ENCODE results near the gene NFIA. TPM values are rescaled to one million over a fixed set of nuclear protein-coding genes. Genes with fewer than 3 reads are reported as not detected.
"Not testable (repeated sequence)": the region's sequence is repeated elsewhere in the genome, so short reads cannot be mapped to it uniquely, and the experiment has no call there.

NFIA gene
- total RNA-seq, 2 donors from 2014 or later, result 61.4 to 86.3 TPM

DNA sequence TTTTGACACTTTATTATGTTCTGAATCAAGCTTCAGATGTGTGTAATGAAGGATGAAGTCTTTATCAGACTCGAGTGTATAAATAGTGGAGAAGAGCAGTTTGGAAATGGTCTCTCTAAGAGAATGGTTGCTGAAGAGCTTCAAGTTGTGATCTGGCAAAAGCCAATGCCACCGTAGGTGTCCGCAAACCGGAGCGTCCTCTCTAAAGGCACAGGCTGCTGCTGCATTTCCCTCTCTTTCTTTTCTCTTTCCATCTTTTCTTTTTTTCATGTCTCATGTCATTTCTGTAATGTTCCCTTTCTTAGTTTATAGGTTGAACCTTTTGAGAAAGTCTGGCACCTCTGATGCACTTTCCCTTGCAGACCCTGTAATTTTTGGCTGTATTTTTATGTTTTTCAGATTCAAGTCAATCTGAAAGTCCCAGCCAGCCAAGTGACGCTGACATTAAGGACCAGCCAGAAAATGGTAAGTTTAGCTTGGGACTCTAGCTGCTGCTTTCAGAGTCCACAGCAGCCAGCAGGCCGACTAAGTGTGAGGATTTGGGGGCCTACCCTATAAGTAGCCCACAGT is 194.8 kb downstream of the NFIA start:
- Histone ChIP-seq H3K4me1 (replicated peaks) (no peaks in the 10 kb centered on the region), H3K9me3 (no peaks in the 10 kb centered on the region), H3K27me3 (replicated peaks; ENCODE audit: insufficient read depth) (no peaks in the 10 kb centered on the region), H3K36me3 (no peaks in the 10 kb centered on the region), H3K27ac (no peak overlapping the region), H3K4me3 (no peak overlapping the region)
- TF ChIP-seq POLR2A (IDR thresholded peaks at IDR 0.05) (no peak), POLR2AphosphoS5 (IDR thresholded peaks at IDR 0.05) (no peak)
- TF ChIP-seq, protein P1, sequence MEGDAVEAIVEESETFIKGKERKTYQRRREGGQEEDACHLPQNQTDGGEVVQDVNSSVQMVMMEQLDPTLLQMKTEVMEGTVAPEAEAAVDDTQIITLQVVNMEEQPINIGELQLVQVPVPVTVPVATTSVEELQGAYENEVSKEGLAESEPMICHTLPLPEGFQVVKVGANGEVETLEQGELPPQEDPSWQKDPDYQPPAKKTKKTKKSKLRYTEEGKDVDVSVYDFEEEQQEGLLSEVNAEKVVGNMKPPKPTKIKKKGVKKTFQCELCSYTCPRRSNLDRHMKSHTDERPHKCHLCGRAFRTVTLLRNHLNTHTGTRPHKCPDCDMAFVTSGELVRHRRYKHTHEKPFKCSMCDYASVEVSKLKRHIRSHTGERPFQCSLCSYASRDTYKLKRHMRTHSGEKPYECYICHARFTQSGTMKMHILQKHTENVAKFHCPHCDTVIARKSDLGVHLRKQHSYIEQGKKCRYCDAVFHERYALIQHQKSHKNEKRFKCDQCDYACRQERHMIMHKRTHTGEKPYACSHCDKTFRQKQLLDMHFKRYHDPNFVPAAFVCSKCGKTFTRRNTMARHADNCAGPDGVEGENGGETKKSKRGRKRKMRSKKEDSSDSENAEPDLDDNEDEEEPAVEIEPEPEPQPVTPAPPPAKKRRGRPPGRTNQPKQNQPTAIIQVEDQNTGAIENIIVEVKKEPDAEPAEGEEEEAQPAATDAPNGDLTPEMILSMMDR (IDR thresholded peaks at IDR 0.05), result no peak
- no peak for DNase-seq (ENCODE audit: low spot score)
- WGBS, result 56% methylated on average over 7 of the region's 7 CpGs
- intact Hi-C loops (cut with DNase I), result no loop called here

GRCh38 chr1:61278503-61278902 is 196.1 kb downstream of the NFIA start:
- H3K27me3 ChIP-seq (replicated peaks; ENCODE audit: insufficient read depth); H3K9me3 ChIP-seq; DNase-seq (ENCODE audit: low spot score); H3K4me1 ChIP-seq (replicated peaks); H3K4me3 ChIP-seq; H3K36me3 ChIP-seq; H3K27ac ChIP-seq; intact Hi-C loops (cut with DNase I): not testable (repeated sequence)
- WGBS, result 85% methylated on average over 8 of the region's 8 CpGs

- intact Hi-C loops (cut with DNase I), result no loop called here
- TF ChIP-seq, protein P1 (IDR thresholded peaks at IDR 0.05), result no peak
- no peak for TF ChIP-seq POLR2A (IDR thresholded peaks at IDR 0.05)
- TF ChIP-seq POLR2AphosphoS5 (IDR thresholded peaks at IDR 0.05), result no peak
- 72% methylated on average over 1 of the region's 1 CpG for WGBS
- Histone ChIP-seq H3K27me3 (replicated peaks; ENCODE audit: insufficient read depth) (no peaks in the 10 kb centered on the region), H3K27ac (no peak overlapping the region), H3K4me1 (replicated peaks) (no peaks in the 10 kb centered on the region), H3K36me3 (no peaks in the 10 kb centered on the region), H3K9me3 (no peaks in the 10 kb centered on the region), H3K4me3 (no peak overlapping the region)
- DNase-seq (ENCODE audit: low spot score), result no peak
Measured at GRCh38 chr1:61278966-61279365, 196.6 kb downstream of the NFIA start.

- TF ChIP-seq POLR2A (IDR thresholded peaks at IDR 0.05) (no peak), POLR2AphosphoS5 (IDR thresholded peaks at IDR 0.05) (no peak)
- TF ChIP-seq, protein P1 (IDR thresholded peaks at IDR 0.05), result no peak
- no peaks in the 10 kb centered on the region for H3K27me3 ChIP-seq (replicated peaks; ENCODE audit: insufficient read depth)
- WGBS, result 85% methylated on average over 4 of the region's 4 CpGs
- intact Hi-C loops (cut with DNase I), result no loop called here
- H3K4me1 ChIP-seq (replicated peaks), result no peaks in the 10 kb centered on the region
- H3K4me3 ChIP-seq, result no peak overlapping the region
- no peaks in the 10 kb centered on the region for H3K36me3 ChIP-seq
- H3K27ac ChIP-seq, result no peak overlapping the region
- no peaks in the 10 kb centered on the region for H3K9me3 ChIP-seq
- no peak for DNase-seq (ENCODE audit: low spot score)
Measured at GRCh38 chr1:61279570-61279969, 197.2 kb downstream of the NFIA start.

GRCh38 chr1:61280452-61280851 is 198.1 kb downstream of the NFIA start:
- DNase-seq (ENCODE audit: low spot score), result no peak
- H3K36me3 ChIP-seq, result no peaks in the 10 kb centered on the region
- H3K27me3 ChIP-seq (replicated peaks; ENCODE audit: insufficient read depth), result no peaks in the 10 kb centered on the region
- no peak overlapping the region for H3K27ac ChIP-seq
- 93% methylated on average over 5 of the region's 5 CpGs for whole genome bisulfite sequencing
- H3K4me3 ChIP-seq, result no peak overlapping the region
- TF ChIP-seq POLR2A (IDR thresholded peaks at IDR 0.05) (no peak), POLR2AphosphoS5 (IDR thresholded peaks at IDR 0.05) (no peak)
- TF ChIP-seq, protein P1 (IDR thresholded peaks at IDR 0.05), result no peak
- no peaks in the 10 kb centered on the region for H3K9me3 ChIP-seq
- intact Hi-C loops (cut with DNase I), result no loop called here
- no peaks in the 10 kb centered on the region for H3K4me1 ChIP-seq (replicated peaks)

Data from prostate gland (tissue), 2 donors.